Measurements from ENCODE around the gene LSS. TPM values are rescaled to one million over a fixed set of nuclear protein-coding genes. Genes with fewer than 3 reads are reported as not detected.

Gene LSS
- total RNA-seq, 1 donor from 2014 or later, result 92.0 TPM

DNA sequence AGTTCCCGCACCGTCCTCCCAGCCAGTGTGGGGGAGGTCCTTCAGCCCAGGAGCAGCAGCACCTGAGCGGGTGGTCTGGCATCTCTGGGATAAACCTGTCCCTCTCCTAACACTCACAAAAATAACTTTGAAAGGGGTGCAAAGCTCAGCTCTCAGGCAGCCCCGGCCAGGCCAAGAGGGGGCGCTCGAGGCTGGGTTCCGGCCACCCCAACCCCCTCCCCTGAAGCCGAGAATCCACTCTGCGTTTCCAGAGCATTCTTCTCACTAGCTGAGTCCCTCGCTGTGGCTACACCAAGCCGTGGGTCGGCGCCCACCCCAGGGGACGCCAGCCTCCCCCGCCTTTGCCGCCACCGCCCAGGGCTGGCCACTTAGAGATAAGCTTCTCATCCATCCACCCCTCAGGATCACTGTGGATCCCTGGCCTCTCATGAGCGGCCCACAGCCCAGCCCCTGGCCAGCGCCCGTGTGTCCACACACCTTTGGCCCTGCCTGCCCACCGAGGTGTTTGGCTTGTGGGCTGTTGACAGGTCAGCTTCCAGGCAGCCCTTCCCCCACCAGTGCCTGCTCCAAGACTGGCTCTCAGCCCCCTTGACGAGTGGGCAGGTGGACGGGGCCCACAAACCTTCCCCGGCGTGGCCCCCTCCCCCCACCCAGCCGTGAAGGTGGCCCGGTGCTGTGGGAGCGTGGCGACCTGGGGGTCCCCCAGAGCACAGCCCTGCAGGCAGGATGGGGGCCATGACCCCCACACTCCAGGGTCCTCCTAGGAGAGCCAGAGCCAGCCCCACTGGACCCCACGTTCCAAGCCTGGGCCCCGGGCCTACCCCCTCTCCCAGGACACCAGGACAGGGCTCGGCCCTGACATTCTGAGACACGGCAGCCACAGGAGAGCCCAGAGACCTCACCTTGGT, 75.1 kb downstream of the LSS start:
- no peaks in the 10 kb centered on the region for H3K36me3 Mint-ChIP-seq (ENCODE audit: unreplicated experiment)
- no peak overlapping the region for H3K4me3 Mint-ChIP-seq (ENCODE audit: unreplicated experiment)
- H3K9me3 Mint-ChIP-seq (ENCODE audit: unreplicated experiment), result no peaks in the 10 kb centered on the region
- peak; percentile 84 for DNase-seq (ENCODE audit: extremely low spot score, unreplicated experiment)
- TF ChIP-seq, protein P1, sequence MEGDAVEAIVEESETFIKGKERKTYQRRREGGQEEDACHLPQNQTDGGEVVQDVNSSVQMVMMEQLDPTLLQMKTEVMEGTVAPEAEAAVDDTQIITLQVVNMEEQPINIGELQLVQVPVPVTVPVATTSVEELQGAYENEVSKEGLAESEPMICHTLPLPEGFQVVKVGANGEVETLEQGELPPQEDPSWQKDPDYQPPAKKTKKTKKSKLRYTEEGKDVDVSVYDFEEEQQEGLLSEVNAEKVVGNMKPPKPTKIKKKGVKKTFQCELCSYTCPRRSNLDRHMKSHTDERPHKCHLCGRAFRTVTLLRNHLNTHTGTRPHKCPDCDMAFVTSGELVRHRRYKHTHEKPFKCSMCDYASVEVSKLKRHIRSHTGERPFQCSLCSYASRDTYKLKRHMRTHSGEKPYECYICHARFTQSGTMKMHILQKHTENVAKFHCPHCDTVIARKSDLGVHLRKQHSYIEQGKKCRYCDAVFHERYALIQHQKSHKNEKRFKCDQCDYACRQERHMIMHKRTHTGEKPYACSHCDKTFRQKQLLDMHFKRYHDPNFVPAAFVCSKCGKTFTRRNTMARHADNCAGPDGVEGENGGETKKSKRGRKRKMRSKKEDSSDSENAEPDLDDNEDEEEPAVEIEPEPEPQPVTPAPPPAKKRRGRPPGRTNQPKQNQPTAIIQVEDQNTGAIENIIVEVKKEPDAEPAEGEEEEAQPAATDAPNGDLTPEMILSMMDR (IDR thresholded peaks at IDR 0.05), result peak; percentile 61
- no peaks in the 10 kb centered on the region for H3K27me3 Mint-ChIP-seq (ENCODE audit: unreplicated experiment)
- no peak overlapping the region for H3K27ac Mint-ChIP-seq (ENCODE audit: unreplicated experiment)
- no peaks in the 10 kb centered on the region for H3K4me1 Mint-ChIP-seq (ENCODE audit: unreplicated experiment)

DNA sequence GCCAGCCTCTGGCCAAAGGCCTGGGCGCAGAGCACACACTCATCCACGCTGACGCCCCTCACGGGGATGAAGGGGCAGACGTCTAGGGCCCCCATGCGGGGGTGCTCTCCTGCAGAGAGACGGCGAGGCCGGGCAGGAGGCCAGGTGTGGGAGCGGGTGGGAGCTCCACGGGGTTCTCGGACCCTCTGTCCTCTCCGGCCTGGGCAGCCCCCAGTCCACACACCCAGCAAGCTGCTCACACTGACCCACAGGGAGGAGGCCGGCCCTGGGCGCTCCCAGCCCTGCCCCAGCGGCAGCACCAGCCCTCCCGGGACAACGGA, 75.7 kb downstream of the LSS start:
- Mint-ChIP-seq H3K9me3 (ENCODE audit: unreplicated experiment) (no peaks in the 10 kb centered on the region), H3K36me3 (ENCODE audit: unreplicated experiment) (no peaks in the 10 kb centered on the region)
- DNase-seq (ENCODE audit: extremely low spot score, unreplicated experiment), result peak; percentile 81

DNA sequence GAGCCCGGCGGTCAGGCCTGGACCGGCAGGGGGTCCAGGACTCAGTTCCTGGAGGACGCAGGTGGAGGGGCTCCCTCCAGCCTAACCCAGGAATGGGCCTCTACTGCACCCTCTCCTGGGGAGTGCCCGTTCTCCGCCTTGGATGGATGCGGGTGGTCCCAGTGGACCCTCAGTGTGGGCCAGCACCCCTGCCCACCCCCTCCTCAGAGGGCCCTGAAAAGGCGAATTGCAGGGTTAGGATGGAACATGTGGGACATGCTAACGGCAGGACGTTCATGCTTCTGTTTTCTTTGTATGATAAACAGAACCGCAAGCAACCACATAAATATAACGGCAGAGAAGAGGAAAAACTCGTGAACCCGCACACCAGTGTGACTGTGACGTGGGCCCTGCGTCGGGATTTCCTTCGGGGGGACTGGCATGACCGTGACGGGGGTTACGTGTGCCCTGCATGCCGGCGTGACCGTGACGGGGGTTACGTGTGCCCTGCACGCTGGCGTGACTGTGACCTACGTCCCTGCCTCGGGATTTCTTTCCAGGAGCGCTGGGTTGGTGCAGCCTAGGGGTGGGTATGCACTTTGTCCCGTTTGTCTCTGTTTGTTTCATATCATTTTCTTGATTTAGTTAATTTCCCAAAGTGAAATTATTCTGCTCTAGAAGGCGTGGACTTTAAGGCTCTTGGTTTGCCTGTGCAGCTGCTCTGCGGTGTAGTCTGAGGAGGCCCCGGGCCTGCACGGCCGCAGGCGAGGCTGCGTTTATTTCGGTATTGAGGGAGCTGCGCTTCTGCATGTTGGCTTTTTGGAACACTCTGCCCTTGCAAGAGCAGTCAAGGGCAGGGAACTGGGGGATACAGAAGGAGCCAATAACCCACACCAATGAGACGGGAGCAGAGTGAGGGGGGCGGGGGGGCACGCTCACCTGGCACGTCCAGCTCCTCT, 76.3 kb downstream of the LSS start:
- Mint-ChIP-seq H3K4me3 (ENCODE audit: unreplicated experiment) (no peak overlapping the region), H3K27me3 (ENCODE audit: unreplicated experiment) (no peaks in the 10 kb centered on the region), H3K4me1 (ENCODE audit: unreplicated experiment) (no peaks in the 10 kb centered on the region), H3K36me3 (ENCODE audit: unreplicated experiment) (no peaks in the 10 kb centered on the region), H3K9me3 (ENCODE audit: unreplicated experiment) (no peaks in the 10 kb centered on the region), H3K27ac (ENCODE audit: unreplicated experiment) (no peak overlapping the region)
- TF ChIP-seq, protein P1 (IDR thresholded peaks at IDR 0.05), result no peak
- no peak for DNase-seq (ENCODE audit: extremely low spot score, unreplicated experiment)

More for the DNA sequence above, 75.7 kb downstream of the LSS start:
- Mint-ChIP-seq H3K27ac (ENCODE audit: unreplicated experiment) (no peak overlapping the region), H3K4me3 (ENCODE audit: unreplicated experiment) (no peak overlapping the region), H3K4me1 (ENCODE audit: unreplicated experiment) (no peaks in the 10 kb centered on the region), H3K27me3 (ENCODE audit: unreplicated experiment) (no peaks in the 10 kb centered on the region)
- TF ChIP-seq, protein P1 (IDR thresholded peaks at IDR 0.05), result no peak

DNA sequence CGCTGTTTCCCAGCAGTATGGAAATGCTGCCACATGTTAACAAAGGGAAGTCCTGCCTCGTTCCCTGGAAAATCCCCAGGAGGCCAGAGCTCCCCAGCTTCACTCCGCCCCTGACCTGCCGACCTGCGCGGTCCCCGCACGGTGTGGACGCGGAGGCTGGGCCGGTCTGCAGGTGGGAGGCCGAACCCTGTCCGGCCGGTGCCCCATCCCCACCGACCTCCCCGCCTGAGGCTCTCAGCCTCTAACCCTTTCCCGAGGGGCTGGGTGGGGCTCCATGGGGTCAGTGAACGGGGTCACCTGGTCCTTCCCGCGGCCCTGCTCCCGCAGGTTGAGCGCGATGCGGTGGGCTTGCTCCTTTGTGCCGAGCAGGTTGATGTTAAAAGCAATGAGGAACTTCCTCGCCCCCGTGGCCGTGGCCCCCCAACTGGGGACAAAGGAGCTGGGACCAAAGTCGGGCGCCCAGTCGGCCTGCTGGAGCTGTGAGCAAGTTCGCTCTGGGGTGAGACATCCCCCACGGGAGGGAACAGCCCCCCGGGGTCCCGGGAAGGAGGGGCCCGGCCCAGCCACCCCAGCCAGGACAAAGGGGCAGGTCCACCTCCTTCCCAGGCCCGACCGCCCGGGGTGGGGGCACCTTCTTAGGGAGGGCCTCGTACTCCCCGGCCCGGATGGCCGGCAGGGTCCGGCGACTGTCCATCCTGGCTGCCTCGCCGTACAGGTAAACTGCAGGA, 77.1 kb downstream of the LSS start:
- Mint-ChIP-seq H3K36me3 (ENCODE audit: unreplicated experiment) (no peaks in the 10 kb centered on the region), H3K4me3 (ENCODE audit: unreplicated experiment) (no peak overlapping the region), H3K27me3 (ENCODE audit: unreplicated experiment) (no peaks in the 10 kb centered on the region), H3K4me1 (ENCODE audit: unreplicated experiment) (no peaks in the 10 kb centered on the region), H3K9me3 (ENCODE audit: unreplicated experiment) (no peaks in the 10 kb centered on the region), H3K27ac (ENCODE audit: unreplicated experiment) (no peak overlapping the region)
- TF ChIP-seq, protein P1 (IDR thresholded peaks at IDR 0.05), result no peak
- DNase-seq (ENCODE audit: extremely low spot score, unreplicated experiment), result peak; percentile 84
